ENCODE data around the gene ZNF140.

The ZNF140 gene

DNA sequence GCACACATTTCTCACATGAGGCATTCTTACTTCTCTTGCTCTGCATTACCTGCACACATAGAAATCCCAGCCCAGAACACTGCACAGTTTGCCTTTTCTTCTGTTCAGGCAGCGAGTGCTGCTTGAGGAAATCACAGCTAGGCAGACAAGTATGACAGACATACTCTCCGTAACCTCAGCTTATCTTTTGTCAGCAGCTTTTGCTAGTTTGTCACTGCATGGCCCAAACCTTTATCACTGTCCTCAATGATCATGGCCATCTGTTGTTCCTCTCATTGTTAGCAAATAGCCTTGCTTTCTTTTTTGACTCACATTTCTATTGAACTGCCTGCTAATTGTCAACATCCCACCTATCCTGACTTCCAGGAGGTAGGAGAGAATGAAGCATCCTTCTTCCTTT is 55.0 kb downstream of the ZNF140 start:
- Histone ChIP-seq H3K4me1 (ENCODE audit: control insufficient read depth, insufficient read depth, low read length) (no peaks in the 10 kb centered on the region), H3K4me3 (ENCODE audit: low read depth, low read length) (no peak overlapping the region), H3K9me3 (ENCODE audit: control insufficient read depth, insufficient read depth, low read length) (peaks cover 12% of the 10 kb centered on the region), H3K27me3 (ENCODE audit: control insufficient read depth, insufficient read depth, low read length) (no peaks in the 10 kb centered on the region), H3K36me3 (ENCODE audit: control insufficient read depth, insufficient read depth, low read length) (peaks cover 2% of the 10 kb centered on the region), H3K9ac (ENCODE audit: low read depth, low read length) (no peak overlapping the region)

- Histone ChIP-seq H3K36me3 (ENCODE audit: control insufficient read depth, insufficient read depth, low read length) (peaks cover 10% of the 10 kb centered on the region), H3K4me3 (ENCODE audit: low read depth, low read length) (no peak overlapping the region), H3K4me1 (ENCODE audit: control insufficient read depth, insufficient read depth, low read length) (no peaks in the 10 kb centered on the region), H3K9me3 (ENCODE audit: control insufficient read depth, insufficient read depth, low read length) (peaks cover 1% of the 10 kb centered on the region), H3K9ac (ENCODE audit: low read depth, low read length) (no peak overlapping the region), H3K27me3 (ENCODE audit: control insufficient read depth, insufficient read depth, low read length) (no peaks in the 10 kb centered on the region)
Measured at GRCh38 chr12:133145981-133146380, 65.3 kb downstream of the ZNF140 start.

GRCh38 chr12:133156125-133156690 is 75.5 kb downstream of the ZNF140 start:
- H3K9me3 ChIP-seq (ENCODE audit: control insufficient read depth, insufficient read depth, low read length): peaks cover 42% of the 10 kb centered on the region
- no peak overlapping the region for H3K9ac ChIP-seq (ENCODE audit: low read depth, low read length)
- H3K36me3 ChIP-seq (ENCODE audit: control insufficient read depth, insufficient read depth, low read length): peaks cover 31% of the 10 kb centered on the region
- H3K27me3 ChIP-seq (ENCODE audit: control insufficient read depth, insufficient read depth, low read length): no peaks in the 10 kb centered on the region
- no peaks in the 10 kb centered on the region for H3K4me1 ChIP-seq (ENCODE audit: control insufficient read depth, insufficient read depth, low read length)
- no peak overlapping the region for H3K4me3 ChIP-seq (ENCODE audit: low read depth, low read length)
